ENCODE measurements around the gene CECR2.

GRCh38 chr22:17348464-17349103 is 20.7 kb upstream of the CECR2 start:
- no peak for TF ChIP-seq CTCF (IDR thresholded peaks at IDR 0.05; ENCODE audit: low read length)
- TF ChIP-seq EZH2 (optimal IDR thresholded peaks at IDR 0.05; ENCODE audit: low read depth, low read length) = no peak
